DMS53 treated with DMSO at 0.1 percent for 48 hours (cell line): ENCODE measurements around the gene KISS1.

Experiments used
- DNase-seq: peaks from one replicate; lab custom pipeline; 2025; ENCODE audit not compliant: unreplicated experiment; lab: John Stamatoyannopoulos, UW

Gene KISS1

DNA sequence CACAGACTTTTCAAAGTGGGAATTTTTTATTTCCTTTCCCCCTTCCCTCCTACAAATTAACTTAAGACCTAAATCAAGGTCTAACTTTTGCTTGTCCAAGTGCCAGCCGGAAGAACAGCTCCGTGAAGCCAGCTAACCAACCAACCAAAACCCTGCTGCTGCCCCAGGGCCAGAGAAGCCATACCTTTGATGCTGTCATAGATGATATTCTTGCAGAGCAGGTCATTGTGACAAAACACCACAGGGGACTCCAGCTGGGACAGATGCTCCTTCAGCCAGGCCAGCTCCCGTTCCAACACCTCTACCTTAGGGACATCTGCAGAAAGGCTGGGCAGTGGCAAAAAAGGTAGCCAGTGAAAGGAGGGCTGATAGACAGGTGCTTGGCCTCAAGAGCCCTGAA is 55.2 kb downstream of the KISS1 start:
- no peak for DNase-seq
